Stromal cell of bone marrow (primary cell): ENCODE results near the gene MOGAT2.

Experiments used
- DNase-seq: peaks from one replicate; pipeline ENCODE4 v3.0.0-alpha.2; 2012; ENCODE audit warnings: low read depth

Gene MOGAT2

GRCh38 chr11:75759832-75760231, 42.2 kb downstream of the MOGAT2 start:
- no peak for DNase-seq

GRCh38 chr11:75760243-75760642, 42.6 kb downstream of the MOGAT2 start:
- no peak for DNase-seq

- DNase-seq = peak; percentile 81
Observed at GRCh38 chr11:75760710-75761493, 43.3 kb downstream of the MOGAT2 start.

- no peak for DNase-seq
Observed at GRCh38 chr11:75762158-75762557, 44.5 kb downstream of the MOGAT2 start.

- peak; percentile 47 for DNase-seq
Observed at GRCh38 chr11:75762885-75763284, 45.2 kb downstream of the MOGAT2 start.

GRCh38 chr11:75763846-75764245, 46.2 kb downstream of the MOGAT2 start:
- DNase-seq = no peak

- no peak for DNase-seq
Observed at GRCh38 chr11:75765116-75765515, 47.5 kb downstream of the MOGAT2 start.

GRCh38 chr11:75766443-75767227, 49.0 kb downstream of the MOGAT2 start:
- no peak for DNase-seq

- no peak for DNase-seq
Observed at GRCh38 chr11:75767228-75767572, 49.6 kb downstream of the MOGAT2 start.

GRCh38 chr11:75767793-75768111, 50.1 kb downstream of the MOGAT2 start:
- DNase-seq = no peak

GRCh38 chr11:75768112-75768908, 50.7 kb downstream of the MOGAT2 start, which contains the start of gene DGAT2:
Gene DGAT2 (plus strand): TSS chr11:75768778. CDS start chr11:75768992, 214 bp downstream.
- peak; percentile 32 for DNase-seq

GRCh38 chr11:75768909-75769771, 51.5 kb downstream of the MOGAT2 start:
- DNase-seq = no peak

GRCh38 chr11:75770102-75770501, 52.5 kb downstream of the MOGAT2 start:
- no peak for DNase-seq

GRCh38 chr11:75771646-75772410, 54.2 kb downstream of the MOGAT2 start:
- peak; percentile 87 for DNase-seq

GRCh38 chr11:75773595-75774353, 56.1 kb downstream of the MOGAT2 start:
- no peak for DNase-seq

GRCh38 chr11:75775056-75775455, 57.4 kb downstream of the MOGAT2 start:
- DNase-seq = no peak

GRCh38 chr11:75776546-75776945, 58.9 kb downstream of the MOGAT2 start:
- DNase-seq = no peak

- no peak for DNase-seq
Observed at GRCh38 chr11:75777461-75778110, 59.9 kb downstream of the MOGAT2 start.

- no peak for DNase-seq
Observed at GRCh38 chr11:75778962-75779361, 61.3 kb downstream of the MOGAT2 start.

GRCh38 chr11:75779960-75780359, 62.3 kb downstream of the MOGAT2 start:
- DNase-seq = no peak
